H9 (cell line): ENCODE measurements around the gene CCDC57. TPM values are rescaled to one million over a fixed set of nuclear protein-coding genes. Genes with fewer than 3 reads are reported as not detected.

Source experiments
- DNase-seq: peaks from one replicate; pipeline ENCODE4 v3.0.0-alpha.2; 2017
- H2AFZ ChIP-seq: one replicate; pipeline ENCODE4 v1.6.1; 2013; ENCODE audit warnings: mild to moderate bottlenecking, low read length, control low read depth, moderate library complexity
- H2AK5ac ChIP-seq: 2 replicates; pipeline ENCODE4 v1.6.1; 2013; ENCODE audit warnings: low read length, control low read depth, mixed read lengths; ENCODE audit not compliant: insufficient read length
- H2BK120ac ChIP-seq: one replicate; pipeline ENCODE4 v1.6.1; 2013; ENCODE audit warnings: low read depth, mild to moderate bottlenecking, low read length, control low read depth, inconsistent platforms; ENCODE audit not compliant: poor library complexity, severe bottlenecking
- H2BK12ac ChIP-seq: 2 replicates; pipeline ENCODE4 v1.6.1; 2013; ENCODE audit warnings: low read length, control low read depth, mixed read lengths, low read depth; ENCODE audit not compliant: insufficient read length
- H2BK15ac ChIP-seq: 2 replicates; pipeline ENCODE4 v1.6.1; 2013; ENCODE audit warnings: low read depth, low read length, control low read depth
- H2BK20ac ChIP-seq: one replicate; pipeline ENCODE4 v1.6.1; 2013; ENCODE audit warnings: low read depth, mild to moderate bottlenecking, low read length, control low read depth, inconsistent platforms; ENCODE audit not compliant: poor library complexity, severe bottlenecking
- H2BK5ac ChIP-seq: 2 replicates; pipeline ENCODE4 v1.6.1; 2013; ENCODE audit warnings: low read length, control low read depth, mixed read lengths; ENCODE audit not compliant: insufficient read length
- H3K14ac ChIP-seq: 2 replicates; pipeline ENCODE4 v1.6.1; 2013; ENCODE audit warnings: low read length, control low read depth; ENCODE audit not compliant: insufficient read depth
- H3K18ac ChIP-seq: 2 replicates; pipeline ENCODE4 v1.6.1; 2013; ENCODE audit warnings: low read depth, mild to moderate bottlenecking, mixed read lengths, low read length, control low read depth; ENCODE audit not compliant: insufficient read length
- H3K23ac ChIP-seq: 2 replicates; pipeline ENCODE4 v1.6.1; 2013; ENCODE audit warnings: low read length, control low read depth, mixed read lengths, low read depth; ENCODE audit not compliant: insufficient read length
- H3K23me2 ChIP-seq: 2 replicates; pipeline ENCODE4 v1.6.1; 2013; ENCODE audit warnings: low read depth, mild to moderate bottlenecking, mixed read lengths, low read length, control low read depth; ENCODE audit not compliant: insufficient read length, poor library complexity, severe bottlenecking
- H3K27ac ChIP-seq: 2 replicates; pipeline ENCODE4 v1.5.1; 2013; ENCODE audit warnings: low read length, control low read depth, mixed read lengths, low read depth; ENCODE audit not compliant: insufficient read length
- H3K27me3 ChIP-seq: 2 replicates; pipeline ENCODE4 v1.6.1; 2013; ENCODE audit warnings: low read length, control low read depth, inconsistent platforms; ENCODE audit not compliant: insufficient read depth
- H3K4ac ChIP-seq: 2 replicates; pipeline ENCODE4 v1.6.1; 2013; ENCODE audit warnings: low read depth, mild to moderate bottlenecking, control low read depth, inconsistent platforms, low read length, moderate library complexity
- H3K4me1 ChIP-seq: 2 replicates; pipeline ENCODE4 v1.6.1; 2013; ENCODE audit warnings: low read length, control low read depth, inconsistent platforms; ENCODE audit not compliant: insufficient read depth
- H3K4me2 ChIP-seq: 2 replicates; pipeline ENCODE4 v1.6.1; 2013; ENCODE audit warnings: low read length, control low read depth, mixed read lengths; ENCODE audit not compliant: insufficient read length, insufficient read depth
- H3K56ac ChIP-seq: 2 replicates; pipeline ENCODE4 v1.6.1; 2013; ENCODE audit warnings: low read depth, mild to moderate bottlenecking, mixed read lengths, low read length, control low read depth; ENCODE audit not compliant: insufficient read length
- H3K79me1 ChIP-seq: 2 replicates; pipeline ENCODE4 v1.6.1; 2013; ENCODE audit warnings: low read depth, mild to moderate bottlenecking, moderate library complexity, low read length, control low read depth, inconsistent platforms; ENCODE audit not compliant: insufficient read depth, poor library complexity, severe bottlenecking
- H3K79me2 ChIP-seq: 2 replicates; pipeline ENCODE4 v1.6.1; 2013; ENCODE audit warnings: low read length, control low read depth, inconsistent platforms; ENCODE audit not compliant: insufficient read depth
- H3K9ac ChIP-seq: 2 replicates; pipeline ENCODE4 v1.6.1; 2013; ENCODE audit warnings: low read length, control low read depth, mixed read lengths; ENCODE audit not compliant: insufficient read length; ENCODE audit errors: extremely low read depth
- H3K9me3 ChIP-seq: one replicate; pipeline ENCODE4 v1.6.1; 2013; ENCODE audit warnings: low read depth, low read length, inconsistent platforms; ENCODE audit not compliant: control insufficient read depth
- H3T11ph ChIP-seq: one replicate; pipeline ENCODE4 v1.6.1; 2013; ENCODE audit warnings: mild to moderate bottlenecking, low read length, control low read depth, inconsistent platforms
- H4K20me1 ChIP-seq: one replicate; pipeline ENCODE4 v1.6.1; 2013; ENCODE audit not compliant: control insufficient read depth, insufficient read length, insufficient read depth
- H4K5ac ChIP-seq: 2 replicates; pipeline ENCODE4 v1.6.1; 2013; ENCODE audit warnings: low read depth, mild to moderate bottlenecking, mixed read lengths, low read length, control low read depth; ENCODE audit not compliant: insufficient read length
- H4K8ac ChIP-seq: replicated peaks from 2 replicates; pipeline ENCODE4 v1.6.1; 2013; ENCODE audit warnings: low read length, control low read depth, mixed read lengths, low read depth; ENCODE audit not compliant: insufficient read length
- H4K91ac ChIP-seq: 2 replicates; pipeline ENCODE4 v1.6.1; 2013; ENCODE audit warnings: low read depth, mild to moderate bottlenecking, moderate library complexity, mixed read lengths, low read length, control low read depth; ENCODE audit not compliant: insufficient read length
- H3K27ac Mint-ChIP-seq, 3 experiments: 2 replicates in 2 of 3; 3 replicates in 1 of 3; pipeline ENCODE4 v1.8.0; 2020 to 2021; ENCODE audit warnings: mixed read lengths in 3 of 3, mild to moderate bottlenecking in 1 of 3, moderate library complexity in 1 of 3
- H3K27me3 Mint-ChIP-seq: 2 replicates; pipeline ENCODE4 v1.8.0; 2021; ENCODE audit warnings: low read depth, mild to moderate bottlenecking, moderate library complexity, mixed read lengths
- H3K36me3 Mint-ChIP-seq, 3 experiments: 2 replicates in 2 of 3; 3 replicates in 1 of 3; pipeline ENCODE4 v1.8.0; 2020 to 2021; ENCODE audit warnings: low read depth in 3 of 3, mixed read lengths in 3 of 3; ENCODE audit not compliant: insufficient read depth in 1 of 3
- H3K4me1 Mint-ChIP-seq, 2 experiments: 2 replicates each; pipeline ENCODE4 v1.8.0; 2020; ENCODE audit warnings: mixed read lengths in 2 of 2
- H3K4me3 Mint-ChIP-seq, 2 experiments: 2 replicates in 1 of 2; 3 replicates in 1 of 2; pipeline ENCODE4 v1.8.0; 2020 to 2021; ENCODE audit warnings: mild to moderate bottlenecking in 2 of 2, mixed read lengths in 2 of 2, moderate library complexity in 1 of 2
- H3K9me3 Mint-ChIP-seq, 2 experiments: 2 replicates in 1 of 2; 3 replicates in 1 of 2; pipeline ENCODE4 v1.8.0; 2020; ENCODE audit warnings: mild to moderate bottlenecking in 2 of 2, mixed read lengths in 2 of 2, moderate library complexity in 1 of 2
- CTCF ChIP-seq: fragments of 200-600 bp; sonication (generic); conservative IDR thresholded peaks from 3 replicates; pipeline ENCODE4 v1.8.0; 2021; ENCODE audit warnings: antibody characterized with exemption, mild to moderate bottlenecking
- WGBS: extraction: QIAGEN DNeasy Blood & Tissue Kit; methylation state at CpG from one replicate; pipeline ENCODE4 v1.1.7; 2013; ENCODE audit warnings: missing lambda C conversion rate, low lambda C conversion rate, mixed read lengths; ENCODE audit not compliant: insufficient read length; ENCODE audit errors: extremely low coverage; 5-methylcytosine and 5-hydroxymethylcytosine counted together
- total RNA-seq: library from RNA; stranded (reverse); gene quantifications from 2 replicates; pipeline ENCODE4 v1.2.1, GENCODE V29; 2021

CCDC57 gene
- total RNA-seq, 1 experiment from 2014 or later: 11.0 TPM

DNA sequence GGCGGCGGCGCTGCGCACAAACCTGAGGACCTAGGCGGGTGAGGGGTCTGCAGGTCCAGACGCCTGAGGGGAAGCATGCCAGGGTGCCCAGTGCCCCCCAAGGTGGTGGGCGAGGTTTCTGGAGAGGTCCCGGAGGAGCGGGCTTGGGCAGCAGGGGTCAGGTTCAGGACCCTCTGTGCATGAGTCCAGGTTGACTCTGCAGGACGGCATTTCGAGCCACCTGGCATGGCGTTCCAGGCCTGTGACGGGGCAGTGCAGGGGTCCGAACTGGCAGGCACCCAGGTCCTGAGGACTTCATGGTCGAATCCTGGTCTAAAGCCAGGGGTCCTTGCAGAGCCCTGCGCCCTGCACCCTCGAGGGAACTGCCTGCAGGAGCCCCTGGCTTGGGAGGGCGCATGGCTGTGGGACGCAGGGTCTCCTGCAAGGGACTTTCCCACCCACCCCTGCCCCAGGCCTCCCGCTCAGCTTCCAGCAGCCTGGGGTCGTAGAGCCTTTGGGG, 19.7 kb upstream of the CCDC57 start:
- no peak overlapping the region for H2BK15ac ChIP-seq
- H2BK5ac ChIP-seq: no peak overlapping the region
- no peak overlapping the region for H2BK120ac ChIP-seq
- no peak overlapping the region for H4K91ac ChIP-seq
- no peak overlapping the region for H3K27ac Mint-ChIP-seq
- no peaks in the 10 kb centered on the region for H4K20me1 ChIP-seq
- peaks cover 31% of the 10 kb centered on the region for H3K27me3 Mint-ChIP-seq
- H3K56ac ChIP-seq: no peak overlapping the region
- no peaks in the 10 kb centered on the region for H3K9me3 ChIP-seq
- no peak overlapping the region for H3K27ac ChIP-seq
- WGBS: no CpG with 5 or more reads among the region's 21 CpGs
- H2AK5ac ChIP-seq: no peak overlapping the region
- peaks cover 22% of the 10 kb centered on the region; the same call in 1 of the 2 replicates for H3K27me3 ChIP-seq
- H2BK12ac ChIP-seq: no peak overlapping the region
- no peak overlapping the region for H3T11ph ChIP-seq
- DNase-seq: no peak
- H3K4me1 ChIP-seq: no peaks in the 10 kb centered on the region
- H3K4me2 ChIP-seq: peak overlapping the region; percentile 5
- no peak overlapping the region for H3K4ac ChIP-seq
- no peak overlapping the region for H4K5ac ChIP-seq
- no peak for TF ChIP-seq CTCF
- peaks cover 0 to under 1% (median 0%) of the 10 kb centered on the region in 3 experiments; a peak in 2 of 7 replicates for H3K36me3 Mint-ChIP-seq
- no peak overlapping the region for H3K9ac ChIP-seq
- no peak overlapping the region for H3K18ac ChIP-seq
- H3K9me3 Mint-ChIP-seq: no peaks in the 10 kb centered on the region
- H3K4me3 Mint-ChIP-seq: peak overlapping the region in 1 of 2 experiments; percentile 19; a peak in 1 of 5 replicates
- H3K4me1 Mint-ChIP-seq: peaks cover 4 to 17% of the 10 kb centered on the region in 2 experiments
- H3K23me2 ChIP-seq: peaks cover 11% of the 10 kb centered on the region
- no peak overlapping the region for H4K8ac ChIP-seq
- no peak overlapping the region for H2AFZ ChIP-seq
- H3K79me2 ChIP-seq: no peaks in the 10 kb centered on the region
- no peak overlapping the region for H3K14ac ChIP-seq
- no peak overlapping the region for H3K23ac ChIP-seq
- no peaks in the 10 kb centered on the region for H3K79me1 ChIP-seq
- no peak overlapping the region for H2BK20ac ChIP-seq
